MCF 10A (cell line): ENCODE data around the gene RFX2. TPM values are rescaled to one million over a fixed set of nuclear protein-coding genes. Genes with fewer than 3 reads are reported as not detected.
A peak's percentile ranks its signal among the peaks of the same experiment; 100 is the strongest.

Experiments
- BruUV-seq: library from RNA; stranded (reverse); fragments of 400-500 nt; replicated peaks from 2 replicates; lab custom pipeline; 2021; lab: Mats Ljungman, UMichigan
- CTCF ChIA-PET: fragments of 300-600 bp; sonication (Branson Sonifier 250); formaldehyde crosslinking; extraction: SDS; loops from one replicate; lab custom pipeline; 2021; ENCODE audit warnings: antibody characterized with exemption, inconsistent platforms; lab: Yijun Ruan, JAX
- POLR2A ChIA-PET: fragments of 300-600, 350-650 bp; sonication (Branson Sonifier 250); formaldehyde crosslinking; extraction: SDS; loops from one replicate; lab custom pipeline; 2020; ENCODE audit warnings: antibody characterized with exemption, inconsistent platforms; lab: Yijun Ruan, JAX
- DNase-seq: peaks from one replicate; pipeline ENCODE4 v3.0.0-alpha.2; 2018; ENCODE audit not compliant: unreplicated experiment
- H3K27ac Mint-ChIP-seq: one replicate; pipeline ENCODE4 v1.8.0; 2022; ENCODE audit warnings: mild to moderate bottlenecking, low read depth, mixed read lengths; ENCODE audit not compliant: unreplicated experiment
- H3K27me3 Mint-ChIP-seq: one replicate; pipeline ENCODE4 v1.8.0; 2022; ENCODE audit warnings: mixed read lengths; ENCODE audit not compliant: insufficient read depth, unreplicated experiment
- H3K36me3 Mint-ChIP-seq: one replicate; pipeline ENCODE4 v1.8.0; 2022; ENCODE audit warnings: mild to moderate bottlenecking, moderate library complexity, mixed read lengths; ENCODE audit not compliant: insufficient read depth, unreplicated experiment
- H3K4me1 Mint-ChIP-seq: one replicate; pipeline ENCODE4 v1.8.0; 2022; ENCODE audit warnings: mixed read lengths; ENCODE audit not compliant: insufficient read depth, unreplicated experiment
- H3K4me3 Mint-ChIP-seq: one replicate; pipeline ENCODE4 v1.8.0; 2022; ENCODE audit warnings: mild to moderate bottlenecking, moderate library complexity, mixed read lengths; ENCODE audit not compliant: unreplicated experiment
- H3K9me3 Mint-ChIP-seq: one replicate; pipeline ENCODE4 v1.8.0; 2022; ENCODE audit warnings: mixed read lengths; ENCODE audit not compliant: unreplicated experiment
- CTCF ChIP-seq: fragments of 200-600 bp; IDR thresholded peaks from one replicate; pipeline ENCODE4 v1.8.0; 2022; ENCODE audit warnings: antibody characterized with exemption, mild to moderate bottlenecking; ENCODE audit not compliant: unreplicated experiment
- intact Hi-C: fragments of 100-400 bp; cut with micrococcal nuclease; formaldehyde crosslinking; loops from 2 replicates; pipeline ENCODE4 v1.14.1; 2022
- total RNA-seq: library from RNA; stranded (reverse); gene quantifications from 2 replicates; pipeline ENCODE4 v1.2.3, GENCODE V29; 2022

Gene RFX2
- total RNA-seq, 1 experiment from 2014 or later: 9.9 TPM

GRCh38 chr19:6056801-6057650 lies 53.3 kb downstream of the RFX2 start:
- intact Hi-C loops: loop anchor here (1.0 to 2.0 kb wide), 4 partner anchors 20 to 68 kb away; partner anchors contain the start of gene RFX2
- no peak for TF ChIP-seq CTCF
- peak overlapping the region; percentile 57 for H3K4me3 Mint-ChIP-seq
- DNase-seq: peak; percentile 98
- POLR2A ChIA-PET: interaction anchor here (0.7 to 7.4 kb wide), 28 partner anchors 9 to 664 kb away, joined by 3 to 125 read pairs (median 5); partner anchors contain the start of genes C3, NDUFA11 and VMAC
- peaks cover 40% of the 10 kb centered on the region for H3K4me1 Mint-ChIP-seq
- TSS peak; percentile 96 for BruUV-seq
- peak overlapping the region; percentile 100 for H3K27ac Mint-ChIP-seq
- CTCF ChIA-PET: interaction anchor here (0.5 to 3.2 kb wide), 12 partner anchors 10 to 195 kb away, joined by 3 to 23 read pairs (median 4); no protein-coding TSS in a partner anchor
- H3K27me3 Mint-ChIP-seq: no peaks in the 10 kb centered on the region
- no peaks in the 10 kb centered on the region for H3K9me3 Mint-ChIP-seq
- peaks cover 12% of the 10 kb centered on the region for H3K36me3 Mint-ChIP-seq

- TF ChIP-seq CTCF: no peak
- BruUV-seq: no TSS peak
- H3K9me3 Mint-ChIP-seq: no peaks in the 10 kb centered on the region
- peak overlapping the region; percentile 57 for H3K4me3 Mint-ChIP-seq
- ChIA-PET POLR2A (interaction anchor here (0.7 to 7.4 kb wide), 13 partner anchors 8 to 70 kb away, joined by 3 to 125 read pairs (median 16); no protein-coding TSS in a partner anchor), CTCF (interaction anchor here (0.6 to 3.2 kb wide), 5 partner anchors 9 to 194 kb away, joined by 3 to 23 read pairs (median 5); no protein-coding TSS in a partner anchor)
- H3K4me1 Mint-ChIP-seq: peaks cover 33% of the 10 kb centered on the region
- peak overlapping the region; percentile 100 for H3K27ac Mint-ChIP-seq
- H3K36me3 Mint-ChIP-seq: peaks cover 12% of the 10 kb centered on the region
- no peak for DNase-seq
- intact Hi-C loops: loop anchor here (2.0 kb wide), 2 partner anchors 20 to 68 kb away; no protein-coding TSS in a partner anchor
- H3K27me3 Mint-ChIP-seq: no peaks in the 10 kb centered on the region
These were observed 54.0 kb downstream of the RFX2 start for GRCh38 chr19:6056282-6056741.

GRCh38 chr19:6055013-6055795 lies 55.1 kb downstream of the RFX2 start:
- Mint-ChIP-seq H3K4me1 (peaks cover 22% of the 10 kb centered on the region), H3K27me3 (no peaks in the 10 kb centered on the region), H3K9me3 (no peaks in the 10 kb centered on the region), H3K27ac (peak overlapping the region; percentile 100), H3K36me3 (peaks cover 10% of the 10 kb centered on the region), H3K4me3 (peak overlapping the region; percentile 12)
- intact Hi-C loops: no loop called here
- CTCF ChIA-PET: interaction anchor here (1.5 to 3.2 kb wide), 4 partner anchors 8 to 71 kb away, joined by 4 to 23 read pairs (median 6); no protein-coding TSS in a partner anchor
- DNase-seq: no peak
- POLR2A ChIA-PET: interaction anchor here (0.7 to 7.4 kb wide), 11 partner anchors 9 to 71 kb away, joined by 3 to 125 read pairs (median 4); no protein-coding TSS in a partner anchor
- TF ChIP-seq CTCF: no peak
- BruUV-seq: no TSS peak
